IMR-90 (cell line): Measurements from ENCODE around the gene CHPF. TPM values are rescaled to one million over a fixed set of nuclear protein-coding genes. Genes with fewer than 3 reads are reported as not detected.

Experiments
- ATAC-seq: fragments of 200-7000 bp; cut with Tn5 transposase; 2 replicates; pipeline ENCODE4 v1.9.1; 2020; ENCODE audit warnings: low read depth, mild to moderate bottlenecking, moderate library complexity
- BruUV-seq: library from RNA; stranded (reverse); fragments of 400-500 nt; replicated peaks from 2 replicates; lab custom pipeline; 2021; lab: Mats Ljungman, UMichigan
- CTCF ChIA-PET: fragments of 300-600 bp; formaldehyde crosslinking; extraction: SDS; loops from one replicate; lab custom pipeline; 2021; ENCODE audit warnings: antibody characterized with exemption; lab: Yijun Ruan, JAX
- POLR2A ChIA-PET: fragments of 300-600 bp; sonication (Branson Sonifier 250); formaldehyde crosslinking; loops from one replicate; lab custom pipeline; 2022; ENCODE audit warnings: antibody characterized with exemption; ENCODE audit not compliant: unreplicated experiment; lab: Charles Lee
- DNase-seq: peaks from one replicate; pipeline ENCODE4 v3.0.0; 2013
- H2AFZ ChIP-seq: replicated peaks from 2 replicates; pipeline ENCODE3; 2013; ENCODE audit warnings: low read length, mild to moderate bottlenecking; ENCODE audit not compliant: poor library complexity
- H2AK5ac ChIP-seq: 2 replicates; pipeline ENCODE4 v1.6.1; 2013; ENCODE audit warnings: low read depth, low read length, inconsistent platforms
- H2AK9ac ChIP-seq: replicated peaks from 2 replicates; pipeline ENCODE3; 2013; ENCODE audit warnings: mild to moderate bottlenecking, low read depth, low read length, moderate library complexity; ENCODE audit not compliant: poor library complexity
- H2BK120ac ChIP-seq: 2 replicates; pipeline ENCODE4 v1.6.1; 2013; ENCODE audit warnings: low read depth, low read length, inconsistent platforms
- H2BK15ac ChIP-seq: 3 replicates; pipeline ENCODE4 v1.6.1; 2013; ENCODE audit warnings: low read depth, low read length, inconsistent platforms
- H2BK20ac ChIP-seq: 2 replicates; pipeline ENCODE4 v1.6.1; 2013; ENCODE audit warnings: low read depth, mild to moderate bottlenecking, inconsistent platforms, low read length, moderate library complexity
- H2BK5ac ChIP-seq: 2 replicates; pipeline ENCODE4 v1.6.1; 2013; ENCODE audit warnings: mild to moderate bottlenecking, low read depth, low read length, inconsistent platforms; ENCODE audit not compliant: poor library complexity, severe bottlenecking
- H3K14ac ChIP-seq: replicated peaks from 2 replicates; pipeline ENCODE4 v1.6.1; 2013; ENCODE audit warnings: low read depth, low read length, inconsistent platforms
- H3K18ac ChIP-seq: 2 replicates; pipeline ENCODE4 v1.6.1; 2013; ENCODE audit warnings: low read depth, low read length, control low read depth
- H3K23ac ChIP-seq: 2 replicates; pipeline ENCODE4 v1.6.1; 2013; ENCODE audit warnings: low read depth, low read length, inconsistent platforms
- H3K27ac ChIP-seq: 2 replicates; pipeline ENCODE4 v1.5.1; 2013; ENCODE audit warnings: mild to moderate bottlenecking, control low read depth, low read length; ENCODE audit not compliant: insufficient read depth
- H3K27me3 ChIP-seq: 2 replicates; pipeline ENCODE4 v1.6.1; 2013; ENCODE audit warnings: low read length; ENCODE audit not compliant: control insufficient read depth, insufficient read depth
- H3K36me3 ChIP-seq: 2 replicates; pipeline ENCODE4 v1.6.1; 2013; ENCODE audit warnings: low read length, mixed read lengths; ENCODE audit not compliant: control insufficient read depth, insufficient read depth
- H3K4ac ChIP-seq: 2 replicates; pipeline ENCODE4 v1.6.1; 2013; ENCODE audit warnings: low read depth, low read length, inconsistent platforms
- H3K4me1 ChIP-seq: 2 replicates; pipeline ENCODE4 v1.6.1; 2013; ENCODE audit warnings: low read length, mixed read lengths; ENCODE audit not compliant: control insufficient read depth, insufficient read depth
- H3K4me2 ChIP-seq: 2 replicates; pipeline ENCODE4 v1.6.1; 2013; ENCODE audit warnings: low read depth, mild to moderate bottlenecking, control low read depth, low read length, moderate library complexity
- H3K4me3 ChIP-seq: 2 replicates; pipeline ENCODE4 v1.5.1; 2013; ENCODE audit warnings: low read depth, mild to moderate bottlenecking, control low read depth, low read length, moderate library complexity; ENCODE audit not compliant: insufficient read depth
- H3K56ac ChIP-seq: 2 replicates; pipeline ENCODE4 v1.6.1; 2013; ENCODE audit warnings: low read length, inconsistent platforms; ENCODE audit not compliant: insufficient read depth; ENCODE audit errors: extremely low read depth
- H3K79me1 ChIP-seq, 2 experiments: 2 replicates each; pipeline ENCODE4 v1.6.1; 2013; ENCODE audit warnings: low read length in 2 of 2, inconsistent platforms in 1 of 2, low read depth in 1 of 2
- H3K9ac ChIP-seq: 2 replicates; pipeline ENCODE4 v1.6.1; 2013; ENCODE audit warnings: low read depth, low read length, control low read depth
- H3K9me1 ChIP-seq: 2 replicates; pipeline ENCODE4 v1.6.1; 2013; ENCODE audit warnings: low read length, inconsistent platforms; ENCODE audit not compliant: insufficient read depth
- H3K9me3 ChIP-seq: 2 replicates; pipeline ENCODE4 v1.6.1; 2013; ENCODE audit warnings: low read length; ENCODE audit not compliant: control insufficient read depth, insufficient read depth
- H4K20me1 ChIP-seq: 2 replicates; pipeline ENCODE4 v1.6.1; 2013; ENCODE audit warnings: low read length, inconsistent platforms; ENCODE audit not compliant: insufficient read depth
- H4K5ac ChIP-seq: 2 replicates; pipeline ENCODE4 v1.6.1; 2013; ENCODE audit warnings: mild to moderate bottlenecking, low read depth, low read length, control low read depth
- H4K8ac ChIP-seq, 2 experiments: 2 replicates each; pipeline ENCODE4 v1.6.1; 2013; ENCODE audit warnings: low read depth in 2 of 2, low read length in 2 of 2, control low read depth in 1 of 2, inconsistent platforms in 1 of 2
- H4K91ac ChIP-seq: 2 replicates; pipeline ENCODE4 v1.6.1; 2013; ENCODE audit warnings: low read depth, low read length, inconsistent platforms; ENCODE audit not compliant: insufficient read depth
- CTCF ChIP-seq: conservative IDR thresholded peaks from 2 replicates; pipeline ENCODE4 v1.5.1; 2012; ENCODE audit warnings: mild to moderate bottlenecking, low read depth, low read length, improper control_type of control experiment
- WGBS, 2 experiments: methylation state at CpG; one replicate each; pipeline versions ENCODE4 v1.1.5 to v1.1.7; 2013; ENCODE audit warnings: missing lambda C conversion rate in 2 of 2; ENCODE audit not compliant: insufficient read length in 1 of 2; ENCODE audit errors: extremely low coverage in 2 of 2; 5-methylcytosine and 5-hydroxymethylcytosine counted together
- dilution Hi-C: fragments of 300-500 bp; cut with HindIII; formaldehyde crosslinking; loops from one replicate; pipeline ENCODE4 v1.14.3; 2018; ENCODE audit warnings: low sequenced_read_pairs; ENCODE audit not compliant: unreplicated experiment
- in situ Hi-C: fragments of 300-500 bp; cut with MboI; formaldehyde crosslinking; loops from 3 replicates; pipeline ENCODE4 v1.14.3; 2019; ENCODE audit warnings: low sequenced_read_pairs, inconsistent platforms, mixed read lengths
- intact Hi-C: fragments of 100-400 bp; cut with micrococcal nuclease; formaldehyde crosslinking; loops from 2 replicates; pipeline ENCODE4 v1.10.0; 2022
- polyA plus RNA-seq, 3 experiments: library from polyadenylated mRNA; depleted of rRNA; stranded (reverse); fragments of >200 nt; gene quantifications; 2 replicates each; pipeline ENCODE4 v1.2.3, GENCODE V29; 2012; ENCODE audit warnings: low replicate concordance in 1 of 3
- total RNA-seq: library from RNA; depleted of rRNA; stranded (reverse); fragments of >200 nt; gene quantifications from 2 replicates; pipeline ENCODE4 v1.2.3, GENCODE V29; 2012

CHPF gene
- total and polyA plus RNA-seq, 2 of the 4 experiments (the other 2 are of a cell fraction), result 24.0 to 115 TPM

- Histone ChIP-seq H2BK120ac (no peak overlapping the region), H2AFZ (no peak overlapping the region), H3K27ac (no peak overlapping the region), H4K5ac (no peak overlapping the region), H3K14ac (no peak overlapping the region), H2BK20ac (no peak overlapping the region), H2BK5ac (no peak overlapping the region), H3K4me1 (0 out of 2 replicates have a peak, but pooled peaks cover 4% of the 10 kb centered on the region), H3K9ac (no peak overlapping the region), H3K4ac (no peak overlapping the region), H4K8ac (no peak overlapping the region), H2BK15ac (no peak overlapping the region), H3K9me1 (no peaks in the 10 kb centered on the region), H4K20me1 (no peaks in the 10 kb centered on the region), H3K56ac (no peak overlapping the region), H2AK9ac (no peak overlapping the region), H3K79me1 (no peaks in the 10 kb centered on the region; a peak in 1 of 4 replicates), H3K23ac (no peak overlapping the region), H2AK5ac (no peak overlapping the region), H3K9me3 (no peaks in the 10 kb centered on the region), H3K4me3 (no peak overlapping the region), H3K36me3 (peaks cover 37% of the 10 kb centered on the region), H3K18ac (no peak overlapping the region), H4K91ac (no peak overlapping the region), H3K4me2 (no peak overlapping the region), H3K27me3 (peaks cover 30% of the 10 kb centered on the region)
- in situ Hi-C loops, result no loop called here
- intact Hi-C loops, result no loop called here
- no peak for TF ChIP-seq CTCF
- dilution Hi-C loops, result no loop called here
- DNase-seq (no peak), ATAC-seq (no peak)
- POLR2A ChIA-PET, result interaction anchor here (0.8 kb wide), 1 partner anchor 9 kb away, joined by 3 read pairs; the partner anchor contains the start of gene GMPPA
- no TSS peak for BruUV-seq
- CTCF ChIA-PET, result interaction anchor here (1.4 kb wide), 1 partner anchor 13 kb away, joined by 5 read pairs; no protein-coding TSS in a partner anchor
- no CpG with 5 or more reads among the region's 4 CpGs for WGBS, 2 experiments
These were observed 35.2 kb downstream of the CHPF start for GRCh38 chr2:219508444-219508734.
